Measurements from ENCODE around the gene TMEM119.

Gene TMEM119

GRCh38 chr12:108597559-108598471 is at the start of gene TMEM119:
TMEM119 (minus strand) TSS chr12:108598084; CDS start chr12:108592383, 5,701 bp downstream.
- no peaks in the 10 kb centered on the region for H3K36me3 Mint-ChIP-seq (ENCODE audit: low read depth)
- H3K4me1 Mint-ChIP-seq (ENCODE audit: low read depth), result no peaks in the 10 kb centered on the region
- no peak within 1 kb of the TSS for H3K27ac Mint-ChIP-seq
- no peaks in the 10 kb centered on the region for H3K9me3 Mint-ChIP-seq
- peaks cover 4% of the 10 kb centered on the region for H3K27me3 Mint-ChIP-seq
- no peak within 1 kb of the TSS for H3K4me3 Mint-ChIP-seq

GRCh38 chr12:108646600-108647579 is 49.0 kb upstream of the TMEM119 start:
- Mint-ChIP-seq H3K9me3 (no peaks in the 10 kb centered on the region), H3K4me1 (ENCODE audit: low read depth) (peaks cover 54% of the 10 kb centered on the region), H3K36me3 (ENCODE audit: low read depth) (peaks cover 47% of the 10 kb centered on the region), H3K4me3 (peak overlapping the region; percentile 40), H3K27me3 (no peaks in the 10 kb centered on the region), H3K27ac (peak overlapping the region; percentile 69)

GRCh38 chr12:108645686-108646599 is 48.1 kb upstream of the TMEM119 start:
- peak overlapping the region; percentile 40 for H3K4me3 Mint-ChIP-seq
- peaks cover 39% of the 10 kb centered on the region for H3K36me3 Mint-ChIP-seq (ENCODE audit: low read depth)
- H3K27me3 Mint-ChIP-seq, result no peaks in the 10 kb centered on the region
- peaks cover 58% of the 10 kb centered on the region for H3K4me1 Mint-ChIP-seq (ENCODE audit: low read depth)
- H3K27ac Mint-ChIP-seq, result peak overlapping the region; percentile 69
- H3K9me3 Mint-ChIP-seq, result no peaks in the 10 kb centered on the region

- no peaks in the 10 kb centered on the region for H3K9me3 Mint-ChIP-seq
- H3K27ac Mint-ChIP-seq, result no peak overlapping the region
- H3K4me1 Mint-ChIP-seq (ENCODE audit: low read depth), result peaks cover 66% of the 10 kb centered on the region
- peaks cover 39% of the 10 kb centered on the region for H3K36me3 Mint-ChIP-seq (ENCODE audit: low read depth)
- no peak overlapping the region for H3K4me3 Mint-ChIP-seq
- no peaks in the 10 kb centered on the region for H3K27me3 Mint-ChIP-seq
Measured at GRCh38 chr12:108644811-108645120, 46.9 kb upstream of the TMEM119 start.

- no peaks in the 10 kb centered on the region for H3K27me3 Mint-ChIP-seq
- no peaks in the 10 kb centered on the region for H3K9me3 Mint-ChIP-seq
- H3K4me3 Mint-ChIP-seq, result no peak overlapping the region
- no peak overlapping the region for H3K27ac Mint-ChIP-seq
- H3K36me3 Mint-ChIP-seq (ENCODE audit: low read depth), result peaks cover 33% of the 10 kb centered on the region
- peaks cover 65% of the 10 kb centered on the region for H3K4me1 Mint-ChIP-seq (ENCODE audit: low read depth)
Measured at GRCh38 chr12:108643941-108644810, 46.3 kb upstream of the TMEM119 start.

GRCh38 chr12:108642899-108643654 is 45.2 kb upstream of the TMEM119 start:
- Mint-ChIP-seq H3K27me3 (no peaks in the 10 kb centered on the region), H3K4me3 (no peak overlapping the region), H3K4me1 (ENCODE audit: low read depth) (peaks cover 59% of the 10 kb centered on the region)

GRCh38 chr12:108642269-108642870 is 44.5 kb upstream of the TMEM119 start:
- H3K4me1 Mint-ChIP-seq (ENCODE audit: low read depth), result peaks cover 55% of the 10 kb centered on the region
- no peaks in the 10 kb centered on the region for H3K27me3 Mint-ChIP-seq
- no peaks in the 10 kb centered on the region for H3K9me3 Mint-ChIP-seq
- peaks cover 20% of the 10 kb centered on the region for H3K36me3 Mint-ChIP-seq (ENCODE audit: low read depth)
- H3K27ac Mint-ChIP-seq, result peak overlapping the region; percentile 13
- H3K4me3 Mint-ChIP-seq, result no peak overlapping the region

More at GRCh38 chr12:108642899-108643654, 45.2 kb upstream of the TMEM119 start:
- Mint-ChIP-seq H3K36me3 (ENCODE audit: low read depth) (peaks cover 27% of the 10 kb centered on the region), H3K9me3 (no peaks in the 10 kb centered on the region), H3K27ac (no peak overlapping the region)

GRCh38 chr12:108641446-108642268 is 43.8 kb upstream of the TMEM119 start:
- Mint-ChIP-seq H3K27ac (peak overlapping the region; percentile 15), H3K4me1 (ENCODE audit: low read depth) (peaks cover 53% of the 10 kb centered on the region), H3K9me3 (no peaks in the 10 kb centered on the region), H3K27me3 (no peaks in the 10 kb centered on the region), H3K4me3 (no peak overlapping the region), H3K36me3 (ENCODE audit: low read depth) (peaks cover 18% of the 10 kb centered on the region)

- peaks cover 51% of the 10 kb centered on the region for H3K4me1 Mint-ChIP-seq (ENCODE audit: low read depth)
- no peak overlapping the region for H3K27ac Mint-ChIP-seq
- H3K36me3 Mint-ChIP-seq (ENCODE audit: low read depth), result peaks cover 12% of the 10 kb centered on the region
- no peak overlapping the region for H3K4me3 Mint-ChIP-seq
- H3K9me3 Mint-ChIP-seq, result no peaks in the 10 kb centered on the region
- H3K27me3 Mint-ChIP-seq, result no peaks in the 10 kb centered on the region
Measured at GRCh38 chr12:108640802-108641445, 43.0 kb upstream of the TMEM119 start.

- no peak overlapping the region for H3K4me3 Mint-ChIP-seq
- no peaks in the 10 kb centered on the region for H3K9me3 Mint-ChIP-seq
- peaks cover 59% of the 10 kb centered on the region for H3K4me1 Mint-ChIP-seq (ENCODE audit: low read depth)
- H3K27ac Mint-ChIP-seq, result no peak overlapping the region
- no peaks in the 10 kb centered on the region for H3K36me3 Mint-ChIP-seq (ENCODE audit: low read depth)
- H3K27me3 Mint-ChIP-seq, result no peaks in the 10 kb centered on the region
Measured at GRCh38 chr12:108638997-108639822, 41.3 kb upstream of the TMEM119 start.

Data from stimulated activated naive CD8-positive, alpha-beta T cell treated with anti-CD3 and anti-CD28 coated beads, Interleukin-15, Interleukin-2, amounts not matched to agents 100 ng/mL and 50 ng/mL, for 24 hours (primary cell).